Keratinocyte (primary cell): ENCODE data around the gene ADAM22. TPM values are rescaled to one million over a fixed set of nuclear protein-coding genes. Genes with fewer than 3 reads are reported as not detected.

ENCODE experiments used
- DNase-seq: peaks from one replicate; pipeline ENCODE4 v3.0.0-alpha.2; 2011; ENCODE audit warnings: low read depth, missing footprints, low spot score
- FAIRE-seq: peaks from 2 replicates; lab custom pipeline; 2011; peaks lifted over from hg19 to GRCh38; lab: Jason Lieb, UNC
- H2AFZ ChIP-seq: 2 replicates; pipeline ENCODE4 v1.6.0; 2012; ENCODE audit warnings: low read length, control low read depth, inconsistent platforms; ENCODE audit not compliant: control insufficient read depth
- H3K27ac ChIP-seq: 2 replicates; pipeline ENCODE4 v1.5.1; 2011; ENCODE audit warnings: low read length; ENCODE audit not compliant: control insufficient read depth, insufficient read depth
- H3K27me3 ChIP-seq: 3 replicates; pipeline ENCODE4 v1.6.0; 2011; ENCODE audit warnings: low read length; ENCODE audit not compliant: control insufficient read depth, insufficient read depth; ENCODE audit errors: extremely low read depth
- H3K36me3 ChIP-seq, 2 experiments: 2 replicates in 1 of 2; 3 replicates in 1 of 2; pipeline ENCODE4 v1.5.1; 2011; ENCODE audit warnings: low read length in 2 of 2, mild to moderate bottlenecking in 1 of 2; ENCODE audit not compliant: control insufficient read depth in 2 of 2, insufficient read depth in 2 of 2; ENCODE audit errors: extremely low read depth in 1 of 2
- H3K4me1 ChIP-seq: 3 replicates; pipeline ENCODE4 v1.5.1; 2011; ENCODE audit warnings: low read length; ENCODE audit not compliant: control insufficient read depth, insufficient read depth; ENCODE audit errors: extremely low read depth
- H3K4me2 ChIP-seq: 3 replicates; pipeline ENCODE4 v1.6.0; 2011; ENCODE audit warnings: low read depth, low read length; ENCODE audit not compliant: control insufficient read depth, insufficient read depth; ENCODE audit errors: extremely low read depth
- H3K4me3 ChIP-seq, 3 experiments: fragments of 200-600 bp in 1 of 3; sonication (generic) in 1 of 3; 2 replicates in 2 of 3; 3 replicates in 1 of 3; pipeline ENCODE4 v1.5.1; 2011 to 2016; ENCODE audit warnings: low read length in 3 of 3, mild to moderate bottlenecking in 3 of 3, control low read depth in 2 of 3, inconsistent platforms in 1 of 3, low read depth in 1 of 3, mixed read lengths in 1 of 3, mixed run types in 1 of 3, moderate library complexity in 1 of 3; ENCODE audit not compliant: control insufficient read depth in 2 of 3, insufficient read depth in 2 of 3; ENCODE audit errors: extremely low read depth in 1 of 3
- H3K79me2 ChIP-seq: 2 replicates; pipeline ENCODE4 v1.6.0; 2012; ENCODE audit warnings: low read length; ENCODE audit not compliant: control insufficient read depth, insufficient read depth
- H3K9ac ChIP-seq: 3 replicates; pipeline ENCODE4 v1.6.0; 2011; ENCODE audit warnings: low read length; ENCODE audit not compliant: control insufficient read depth, insufficient read depth; ENCODE audit errors: extremely low read depth
- H3K9me1 ChIP-seq: 3 replicates; pipeline ENCODE4 v1.6.0; 2011; ENCODE audit warnings: low read length; ENCODE audit not compliant: control insufficient read depth, insufficient read depth; ENCODE audit errors: extremely low read depth
- H3K9me3 ChIP-seq: 2 replicates; pipeline ENCODE4 v1.5.1; 2012; ENCODE audit warnings: low read depth, low read length; ENCODE audit not compliant: control insufficient read depth
- H4K20me1 ChIP-seq: 3 replicates; pipeline ENCODE4 v1.6.0; 2011; ENCODE audit warnings: low read length; ENCODE audit not compliant: control insufficient read depth, insufficient read depth; ENCODE audit errors: extremely low read depth
- CTCF ChIP-seq, 3 experiments: IDR thresholded peaks in 1 of 3; conservative IDR thresholded peaks in 1 of 3; optimal IDR thresholded peaks in 1 of 3; 2 replicates in 2 of 3; 3 replicates in 1 of 3; pipeline versions ENCODE3 to v1.5.1; 2011; ENCODE audit warnings: low read length in 3 of 3, mild to moderate bottlenecking in 3 of 3, moderate library complexity in 2 of 3, control low read depth in 1 of 3, inconsistent platforms in 1 of 3; ENCODE audit not compliant: insufficient read depth in 2 of 3; ENCODE audit errors: extremely low read depth in 1 of 3
- EZH2 ChIP-seq: IDR thresholded peaks from one replicate; pipeline ENCODE4 v1.6.1; 2012; ENCODE audit warnings: inconsistent platforms, mild to moderate bottlenecking, low read length, moderate library complexity
- dilution Hi-C: fragments of 300-500 bp; cut with MboI; formaldehyde crosslinking; loops from one replicate; pipeline ENCODE4 v1.7.0; 2020; ENCODE audit warnings: low sequenced_read_pairs; ENCODE audit not compliant: extremely low pct_ligation_motif_present
- polyA plus RNA-seq, 5 experiments: library from polyadenylated mRNA; depleted of rRNA in 3 of 5; stranded (reverse) in 3 of 5; stranded (forward) in 1 of 5; unstranded in 1 of 5; fragments of >200 nt; gene quantifications; 1 replicate in 1 of 5; 2 replicates in 3 of 5; 3 replicates in 1 of 5; pipeline versions ENCODE4 v1.2.1 to v1.2.3, GENCODE V29; 2011 to 2012; ENCODE audit warnings: missing spikeins in 2 of 5, low read depth in 1 of 5, low replicate concordance in 1 of 5

The ADAM22 gene
- polyA plus RNA-seq, 1 donor (not counting 4 experiments of a cell fraction or from before 2014, with no cell fraction given) = 0.07 TPM

- no peaks in the 10 kb centered on the region for H4K20me1 ChIP-seq
- H3K9me1 ChIP-seq = no peaks in the 10 kb centered on the region
- no peaks in the 10 kb centered on the region for H3K9me3 ChIP-seq
- H3K4me3 ChIP-seq = no peak overlapping the region
- dilution Hi-C loops = no loop called here
- FAIRE-seq = no peak
- H3K79me2 ChIP-seq = no peaks in the 10 kb centered on the region
- H3K36me3 ChIP-seq = peaks cover 9 to 14% of the 10 kb centered on the region in 2 experiments
- H3K4me1 ChIP-seq = no peaks in the 10 kb centered on the region
- no peak overlapping the region for H2AFZ ChIP-seq
- no peak overlapping the region for H3K4me2 ChIP-seq
- no peak for TF ChIP-seq EZH2
- TF ChIP-seq CTCF (optimal IDR thresholded peaks at IDR 0.05 in 1 of 3, IDR thresholded peaks at IDR 0.05 in 1 of 3, conservative IDR thresholded peaks at IDR 0.05 in 1 of 3; ENCODE audit: extremely low read depth in 1 of 3, insufficient read depth in 2 of 3, low read length in 3 of 3) = no peak
- no peak for DNase-seq
- H3K27me3 ChIP-seq = no peaks in the 10 kb centered on the region
- no peak overlapping the region for H3K27ac ChIP-seq
- H3K9ac ChIP-seq = no peak overlapping the region
These were observed 268.2 kb downstream of the ADAM22 start for GRCh38 chr7:88202278-88202677.

- dilution Hi-C loops = no loop called here
- H3K9me1 ChIP-seq = no peaks in the 10 kb centered on the region
- FAIRE-seq (no peak), DNase-seq (no peak)
- H3K36me3 ChIP-seq = peaks cover 11 to 14% of the 10 kb centered on the region in 2 experiments
- no peaks in the 10 kb centered on the region for H3K27me3 ChIP-seq
- H4K20me1 ChIP-seq = no peaks in the 10 kb centered on the region
- H3K9me3 ChIP-seq = no peaks in the 10 kb centered on the region
- H3K79me2 ChIP-seq = no peaks in the 10 kb centered on the region
- no peak overlapping the region for H2AFZ ChIP-seq
- TF ChIP-seq EZH2 (no peak), CTCF (optimal IDR thresholded peaks at IDR 0.05 in 1 of 3, IDR thresholded peaks at IDR 0.05 in 1 of 3, conservative IDR thresholded peaks at IDR 0.05 in 1 of 3; ENCODE audit: extremely low read depth in 1 of 3, insufficient read depth in 2 of 3, low read length in 3 of 3) (no peak)
- no peak overlapping the region for H3K9ac ChIP-seq
- H3K4me2 ChIP-seq = no peak overlapping the region
- no peak overlapping the region for H3K27ac ChIP-seq
- no peaks in the 10 kb centered on the region for H3K4me1 ChIP-seq
- no peak overlapping the region for H3K4me3 ChIP-seq
These were observed 268.7 kb downstream of the ADAM22 start for GRCh38 chr7:88202799-88203198.
